Measurements from ENCODE around the gene PRKCE. TPM values are rescaled to one million over a fixed set of nuclear protein-coding genes. Genes with fewer than 3 reads are reported as not detected.

Gene PRKCE
- total RNA-seq, 1 experiment from 2014 or later, result 4.4 TPM

DNA sequence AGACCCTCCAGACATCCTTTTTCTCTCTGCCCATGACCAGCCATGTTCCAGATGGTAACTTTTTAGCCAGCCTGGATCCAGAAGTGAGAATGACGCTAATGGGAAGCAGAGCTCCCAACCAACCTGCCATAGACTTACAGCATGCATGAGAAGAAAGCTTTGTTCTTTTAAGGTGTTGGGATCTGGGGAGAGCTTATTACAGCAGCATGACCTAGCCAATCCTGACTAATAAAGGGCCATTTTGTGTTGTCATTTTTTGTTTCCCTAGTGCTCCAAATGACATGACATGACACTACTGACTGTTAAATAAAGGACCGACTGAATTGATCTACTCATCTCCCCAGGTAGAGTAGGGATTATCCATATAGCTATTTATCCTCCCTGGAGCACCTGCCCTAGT, 5.2 kb upstream of the PRKCE start:
- Mint-ChIP-seq H3K36me3 (ENCODE audit: insufficient read depth, unreplicated experiment) (peaks cover 7% of the 10 kb centered on the region), H3K4me1 (ENCODE audit: low read depth, unreplicated experiment) (peaks cover 14% of the 10 kb centered on the region), H3K4me3 (ENCODE audit: unreplicated experiment) (no peak overlapping the region), H3K27me3 (ENCODE audit: insufficient read depth, unreplicated experiment) (peaks cover 8% of the 10 kb centered on the region), H3K9me3 (ENCODE audit: unreplicated experiment) (no peaks in the 10 kb centered on the region), H3K27ac (ENCODE audit: unreplicated experiment) (no peak overlapping the region)
- Histone ChIP-seq H3K36me3 (ENCODE audit: control insufficient read depth, insufficient read depth, low read length) (no peaks in the 10 kb centered on the region), H3K9me3 (no peaks in the 10 kb centered on the region), H3K4me3 (ENCODE audit: low read depth, low read length) (no peak overlapping the region), H3K27me3 (replicated peaks; ENCODE audit: control insufficient read depth, insufficient read depth, low read length) (no peaks in the 10 kb centered on the region), H3K4me1 (peaks cover 5% of the 10 kb centered on the region; the same call in 1 of the 2 replicates)
- no peak for DNase-seq
- intact Hi-C loops (cut with micrococcal nuclease; ENCODE audit: unreplicated experiment), result no loop called here
- POLR2A ChIA-PET, result no interaction called here
- CTCF ChIA-PET, result no interaction called here
- TF ChIP-seq, protein P1, sequence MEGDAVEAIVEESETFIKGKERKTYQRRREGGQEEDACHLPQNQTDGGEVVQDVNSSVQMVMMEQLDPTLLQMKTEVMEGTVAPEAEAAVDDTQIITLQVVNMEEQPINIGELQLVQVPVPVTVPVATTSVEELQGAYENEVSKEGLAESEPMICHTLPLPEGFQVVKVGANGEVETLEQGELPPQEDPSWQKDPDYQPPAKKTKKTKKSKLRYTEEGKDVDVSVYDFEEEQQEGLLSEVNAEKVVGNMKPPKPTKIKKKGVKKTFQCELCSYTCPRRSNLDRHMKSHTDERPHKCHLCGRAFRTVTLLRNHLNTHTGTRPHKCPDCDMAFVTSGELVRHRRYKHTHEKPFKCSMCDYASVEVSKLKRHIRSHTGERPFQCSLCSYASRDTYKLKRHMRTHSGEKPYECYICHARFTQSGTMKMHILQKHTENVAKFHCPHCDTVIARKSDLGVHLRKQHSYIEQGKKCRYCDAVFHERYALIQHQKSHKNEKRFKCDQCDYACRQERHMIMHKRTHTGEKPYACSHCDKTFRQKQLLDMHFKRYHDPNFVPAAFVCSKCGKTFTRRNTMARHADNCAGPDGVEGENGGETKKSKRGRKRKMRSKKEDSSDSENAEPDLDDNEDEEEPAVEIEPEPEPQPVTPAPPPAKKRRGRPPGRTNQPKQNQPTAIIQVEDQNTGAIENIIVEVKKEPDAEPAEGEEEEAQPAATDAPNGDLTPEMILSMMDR (IDR thresholded peaks at IDR 0.05; ENCODE audit: insufficient read depth in 1 of 2, low read depth in 1 of 2, low read length in 1 of 2, severe bottlenecking in 1 of 2, unreplicated experiment in 1 of 2), result no peak
- BruUV-seq (replicated peaks), result no TSS peak

DNA sequence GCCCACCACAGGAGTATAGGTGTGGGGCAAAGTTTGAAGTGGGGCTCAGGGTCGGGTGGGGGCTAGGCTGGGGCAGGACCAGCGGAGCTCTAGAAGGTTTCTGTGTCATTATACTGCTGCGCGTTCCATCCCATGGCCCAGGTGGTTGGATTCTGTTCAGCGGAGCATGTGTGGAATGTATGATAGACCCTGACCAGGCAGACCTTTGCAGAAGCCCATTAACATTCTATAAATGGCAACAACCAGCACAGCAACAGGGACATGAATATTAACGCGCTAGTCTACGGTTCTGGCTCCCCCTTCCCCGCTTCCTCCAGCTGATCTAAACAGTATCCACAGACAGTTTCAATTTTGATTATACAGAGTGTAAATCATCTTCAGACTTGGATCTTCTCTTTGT, 4.1 kb upstream of the PRKCE start:
- no peaks in the 10 kb centered on the region for H3K9me3 Mint-ChIP-seq (ENCODE audit: unreplicated experiment)
- intact Hi-C loops (cut with micrococcal nuclease; ENCODE audit: unreplicated experiment), result no loop called here

DNA sequence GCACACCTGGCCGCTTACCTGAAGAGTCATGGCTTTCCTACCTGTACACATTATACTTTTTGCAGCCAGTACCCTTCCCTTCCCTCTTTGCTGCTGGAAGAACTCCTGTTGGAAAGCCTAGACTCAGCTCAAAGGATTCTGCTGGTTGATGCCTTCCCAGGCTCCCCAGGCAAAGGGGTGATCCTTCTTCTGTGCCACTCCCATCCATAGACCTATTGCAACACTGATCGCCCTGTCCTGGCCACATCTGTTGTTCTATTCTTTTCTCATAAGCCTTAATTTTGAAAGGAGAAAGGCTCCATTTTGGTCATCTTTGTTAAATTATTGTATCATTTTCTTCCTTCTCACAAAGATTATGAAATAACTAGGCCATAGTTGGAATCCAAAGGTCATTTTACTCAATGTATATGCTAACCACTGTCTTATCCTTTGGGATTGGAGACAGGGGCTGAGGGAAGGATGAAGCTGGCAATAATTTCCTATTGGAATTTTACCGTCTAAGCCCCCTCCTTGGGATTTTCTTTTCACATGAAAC, 3.4 kb upstream of the PRKCE start:
- H3K27me3 ChIP-seq (replicated peaks; ENCODE audit: control insufficient read depth, insufficient read depth, low read length), result no peaks in the 10 kb centered on the region
- no peak overlapping the region for H3K4me3 ChIP-seq (ENCODE audit: low read depth, low read length)
- BruUV-seq (replicated peaks), result no TSS peak
- TF ChIP-seq, protein P1 (IDR thresholded peaks at IDR 0.05; ENCODE audit: insufficient read depth in 1 of 2, low read depth in 1 of 2, low read length in 1 of 2, severe bottlenecking in 1 of 2, unreplicated experiment in 1 of 2), result no peak
- Mint-ChIP-seq H3K9me3 (ENCODE audit: unreplicated experiment) (no peaks in the 10 kb centered on the region), H3K4me1 (ENCODE audit: low read depth, unreplicated experiment) (peaks cover 14% of the 10 kb centered on the region), H3K27ac (ENCODE audit: unreplicated experiment) (no peak overlapping the region), H3K4me3 (ENCODE audit: unreplicated experiment) (no peak overlapping the region), H3K36me3 (ENCODE audit: insufficient read depth, unreplicated experiment) (peaks cover 14% of the 10 kb centered on the region), H3K27me3 (ENCODE audit: insufficient read depth, unreplicated experiment) (peaks cover 10% of the 10 kb centered on the region)
- intact Hi-C loops (cut with micrococcal nuclease; ENCODE audit: unreplicated experiment), result loop anchor here (2.0 kb wide), 1 partner anchor 225 kb away; no protein-coding TSS in a partner anchor
- POLR2A ChIA-PET, result no interaction called here
- CTCF ChIA-PET, result no interaction called here
- H3K4me1 ChIP-seq, result peaks cover 5% of the 10 kb centered on the region; the same call in 1 of the 2 replicates
- H3K36me3 ChIP-seq (ENCODE audit: control insufficient read depth, insufficient read depth, low read length), result no peaks in the 10 kb centered on the region
- DNase-seq, result no peak
- no peaks in the 10 kb centered on the region for H3K9me3 ChIP-seq

More for the DNA sequence above, 4.1 kb upstream of the PRKCE start:
- Histone ChIP-seq H3K36me3 (ENCODE audit: control insufficient read depth, insufficient read depth, low read length) (no peaks in the 10 kb centered on the region), H3K4me3 (ENCODE audit: low read depth, low read length) (no peak overlapping the region), H3K27me3 (replicated peaks; ENCODE audit: control insufficient read depth, insufficient read depth, low read length) (no peaks in the 10 kb centered on the region), H3K9me3 (no peaks in the 10 kb centered on the region), H3K4me1 (peaks cover 5% of the 10 kb centered on the region; the same call in 1 of the 2 replicates)
- Mint-ChIP-seq H3K36me3 (ENCODE audit: insufficient read depth, unreplicated experiment) (peaks cover 12% of the 10 kb centered on the region), H3K27ac (ENCODE audit: unreplicated experiment) (no peak overlapping the region), H3K4me3 (ENCODE audit: unreplicated experiment) (no peak overlapping the region), H3K27me3 (ENCODE audit: insufficient read depth, unreplicated experiment) (peaks cover 3% of the 10 kb centered on the region), H3K4me1 (ENCODE audit: low read depth, unreplicated experiment) (peaks cover 14% of the 10 kb centered on the region)
- POLR2A ChIA-PET, result no interaction called here
- no peak for DNase-seq
- BruUV-seq (replicated peaks), result no TSS peak
- CTCF ChIA-PET, result interaction anchor here (0.7 kb wide), 1 partner anchor 472 kb away, joined by 6 read pairs; no protein-coding TSS in a partner anchor
- TF ChIP-seq, protein P1 (IDR thresholded peaks at IDR 0.05; ENCODE audit: insufficient read depth in 1 of 2, low read depth in 1 of 2, low read length in 1 of 2, severe bottlenecking in 1 of 2, unreplicated experiment in 1 of 2), result no peak

Measured in Caco-2 (cell line).